ENCODE data around the gene CYB5R4. TPM values are rescaled to one million over a fixed set of nuclear protein-coding genes. Genes with fewer than 3 reads are reported as not detected.

The CYB5R4 gene
- total RNA-seq, 1 experiment from 2014 or later: 24.0 TPM

DNA sequence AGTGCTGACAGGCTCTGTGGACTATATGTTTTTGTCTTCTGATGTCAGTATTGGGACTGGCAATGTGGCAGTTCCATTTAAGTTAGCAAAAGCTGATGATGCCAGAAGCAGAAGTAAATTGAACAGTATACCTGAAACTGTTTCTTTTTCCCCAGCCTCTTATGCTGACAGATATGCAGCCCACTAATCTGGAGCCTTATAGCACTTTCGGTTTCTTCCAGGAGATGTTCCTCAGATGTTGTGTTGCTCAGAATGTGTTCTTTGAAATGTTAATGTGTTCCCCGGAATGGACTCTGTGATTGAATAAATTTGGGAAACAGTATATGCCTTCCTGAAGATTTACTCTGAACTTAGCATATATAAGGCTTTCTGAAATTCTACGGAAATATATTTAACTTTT lies 93.3 kb downstream of the CYB5R4 start:
- Histone ChIP-seq H3K36me3 (ENCODE audit: control insufficient read depth in 1 of 2, insufficient read depth in 2 of 2, low read length in 2 of 2) (0 out of 4 replicates have a peak, but pooled peaks cover 0 to under 1% of the 10 kb centered on the region in 2 experiments), H3K79me2 (ENCODE audit: insufficient read depth, low read length) (no peaks in the 10 kb centered on the region), H3K9ac (ENCODE audit: low read length) (no peak overlapping the region), H3K9me2 (ENCODE audit: insufficient read depth) (no peaks in the 10 kb centered on the region), H3K9me3 (ENCODE audit: control insufficient read depth in 1 of 2, insufficient read depth in 1 of 2, low read depth in 1 of 2, low read length in 2 of 2) (no peaks in the 10 kb centered on the region), H4K20me1 (ENCODE audit: insufficient read depth) (no peaks in the 10 kb centered on the region), H3K27ac (ENCODE audit: low read depth, low read length) (no peak overlapping the region), H3K4me1 (ENCODE audit: control insufficient read depth in 1 of 2, insufficient read depth in 2 of 2, low read length in 2 of 2) (no peaks in the 10 kb centered on the region), H3K27me3 (ENCODE audit: insufficient read depth, low read length) (no peaks in the 10 kb centered on the region), H2AFZ (ENCODE audit: low read depth, low read length, poor library complexity, severe bottlenecking) (no peak overlapping the region), H3K4me3 (replicated peaks in 1 of 2; ENCODE audit: low read depth in 1 of 2, low read length in 2 of 2) (no peak overlapping the region), H3K4me2 (ENCODE audit: low read length) (no peak overlapping the region)
- no peak for ATAC-seq
- RAD21 ChIA-PET (ENCODE audit: low non-redundant PET in 1 of 2, low total read pairs in 2 of 2, uncharacterized antibody in 2 of 2, unreplicated experiment in 2 of 2): no interaction called here
- CTCF ChIA-PET: no interaction called here
- TF ChIP-seq CEBPB (IDR thresholded peaks at IDR 0.05; ENCODE audit: low read depth) (no peak), EZH2 (IDR thresholded peaks at IDR 0.05) (no peak), EZH2phosphoT487 (IDR thresholded peaks at IDR 0.05; ENCODE audit: borderline replicate concordance) (no peak), SP1 (IDR thresholded peaks at IDR 0.05; ENCODE audit: low read depth) (no peak)
- TF ChIP-seq, protein P1, sequence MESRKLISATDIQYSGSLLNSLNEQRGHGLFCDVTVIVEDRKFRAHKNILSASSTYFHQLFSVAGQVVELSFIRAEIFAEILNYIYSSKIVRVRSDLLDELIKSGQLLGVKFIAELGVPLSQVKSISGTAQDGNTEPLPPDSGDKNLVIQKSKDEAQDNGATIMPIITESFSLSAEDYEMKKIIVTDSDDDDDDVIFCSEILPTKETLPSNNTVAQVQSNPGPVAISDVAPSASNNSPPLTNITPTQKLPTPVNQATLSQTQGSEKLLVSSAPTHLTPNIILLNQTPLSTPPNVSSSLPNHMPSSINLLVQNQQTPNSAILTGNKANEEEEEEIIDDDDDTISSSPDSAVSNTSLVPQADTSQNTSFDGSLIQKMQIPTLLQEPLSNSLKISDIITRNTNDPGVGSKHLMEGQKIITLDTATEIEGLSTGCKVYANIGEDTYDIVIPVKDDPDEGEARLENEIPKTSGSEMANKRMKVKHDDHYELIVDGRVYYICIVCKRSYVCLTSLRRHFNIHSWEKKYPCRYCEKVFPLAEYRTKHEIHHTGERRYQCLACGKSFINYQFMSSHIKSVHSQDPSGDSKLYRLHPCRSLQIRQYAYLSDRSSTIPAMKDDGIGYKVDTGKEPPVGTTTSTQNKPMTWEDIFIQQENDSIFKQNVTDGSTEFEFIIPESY (IDR thresholded peaks at IDR 0.05; ENCODE audit: extremely low read depth, insufficient replicate concordance, low read length): no peak
- TF ChIP-seq, protein P2, sequence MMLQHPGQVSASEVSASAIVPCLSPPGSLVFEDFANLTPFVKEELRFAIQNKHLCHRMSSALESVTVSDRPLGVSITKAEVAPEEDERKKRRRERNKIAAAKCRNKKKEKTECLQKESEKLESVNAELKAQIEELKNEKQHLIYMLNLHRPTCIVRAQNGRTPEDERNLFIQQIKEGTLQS (IDR thresholded peaks at IDR 0.05): no peak
- intact Hi-C loops (cut with micrococcal nuclease): no loop called here
- DNase-seq (ENCODE audit: low read depth, low spot score): no peak
- BruUV-seq (replicated peaks): no TSS peak
- POLR2A ChIA-PET: no interaction called here

- H3K9me2 ChIP-seq (ENCODE audit: insufficient read depth): no peaks in the 10 kb centered on the region
- POLR2A ChIA-PET: no interaction called here
- no peak overlapping the region for H3K27ac ChIP-seq (ENCODE audit: low read depth, low read length)
- RAD21 ChIA-PET (ENCODE audit: low non-redundant PET in 1 of 2, low total read pairs in 2 of 2, uncharacterized antibody in 2 of 2, unreplicated experiment in 2 of 2): no interaction called here
- no peak overlapping the region for H3K4me2 ChIP-seq (ENCODE audit: low read length)
- no peaks in the 10 kb centered on the region for H3K4me1 ChIP-seq (ENCODE audit: control insufficient read depth in 1 of 2, insufficient read depth in 2 of 2, low read length in 2 of 2)
- no peaks in the 10 kb centered on the region for H3K9me3 ChIP-seq (ENCODE audit: control insufficient read depth in 1 of 2, insufficient read depth in 1 of 2, low read depth in 1 of 2, low read length in 2 of 2)
- H2AFZ ChIP-seq (ENCODE audit: low read depth, low read length, poor library complexity, severe bottlenecking): no peak overlapping the region
- H3K79me2 ChIP-seq (ENCODE audit: insufficient read depth, low read length): no peaks in the 10 kb centered on the region
- no peaks in the 10 kb centered on the region for H4K20me1 ChIP-seq (ENCODE audit: insufficient read depth)
- no peaks in the 10 kb centered on the region for H3K27me3 ChIP-seq (ENCODE audit: insufficient read depth, low read length)
- no TSS peak for BruUV-seq (replicated peaks)
- TF ChIP-seq, protein P3, sequence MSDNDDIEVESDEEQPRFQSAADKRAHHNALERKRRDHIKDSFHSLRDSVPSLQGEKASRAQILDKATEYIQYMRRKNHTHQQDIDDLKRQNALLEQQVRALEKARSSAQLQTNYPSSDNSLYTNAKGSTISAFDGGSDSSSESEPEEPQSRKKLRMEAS (IDR thresholded peaks at IDR 0.05): no peak
- TF ChIP-seq YY1 (IDR thresholded peaks at IDR 0.05; ENCODE audit: extremely low read depth, insufficient replicate concordance, low read depth, low read length) (no peak), CEBPB (IDR thresholded peaks at IDR 0.05; ENCODE audit: low read depth) (no peak), POLR2A (IDR thresholded peaks at IDR 0.05; ENCODE audit: borderline replicate concordance, extremely low read depth, insufficient read depth, insufficient read length) (no peak), JUND (IDR thresholded peaks at IDR 0.05) (no peak), CTCF (IDR thresholded peaks at IDR 0.05 in 2 of 3, conservative IDR thresholded peaks at IDR 0.05 in 1 of 3; ENCODE audit: borderline replicate concordance in 1 of 3, insufficient read depth in 1 of 3, low read depth in 2 of 3, low read length in 2 of 3) (no peak), POLR2AphosphoS5 (IDR thresholded peaks at IDR 0.05; ENCODE audit: low read depth, low read length) (no peak)
- 0 out of 4 replicates have a peak, but pooled peaks cover 0 to 3% of the 10 kb centered on the region in 2 experiments for H3K36me3 ChIP-seq (ENCODE audit: control insufficient read depth in 1 of 2, insufficient read depth in 2 of 2, low read length in 2 of 2)
- no peak overlapping the region for H3K9ac ChIP-seq (ENCODE audit: low read length)
- intact Hi-C loops (cut with micrococcal nuclease): no loop called here
- no peak overlapping the region for H3K4me3 ChIP-seq (replicated peaks in 1 of 2; ENCODE audit: low read depth in 1 of 2, low read length in 2 of 2)
- CTCF ChIA-PET: no interaction called here
- no peak for ATAC-seq
- no peak for DNase-seq (ENCODE audit: low read depth, low spot score)
These were observed 94.9 kb downstream of the CYB5R4 start for GRCh38 chr6:83954371-83954770.

Data from HCT116 (cell line).